Ascending aorta (tissue), 2 donors: Measurements from ENCODE around the gene MAST3. TPM values are rescaled to one million over a fixed set of nuclear protein-coding genes. Genes with fewer than 3 reads are reported as not detected.

Source experiments
- DNase-seq, 2 donors: peaks; one replicate each; pipeline ENCODE4 v3.0.0-alpha.2; 2019; ENCODE audit warnings: low spot score in 2 of 2
- H3K27ac ChIP-seq, 2 donors: fragments of 200-600 bp; sonication (generic); one replicate each; pipeline ENCODE4 v1.5.1; 2016 to 2017; ENCODE audit warnings: mild to moderate bottlenecking in 1 of 2
- H3K27me3 ChIP-seq: fragments of 200-600 bp; sonication (generic); one replicate; pipeline ENCODE4 v1.5.1; 2017
- H3K36me3 ChIP-seq, 2 donors: fragments of 200-600 bp; sonication (generic); one replicate each; pipeline ENCODE4 v1.5.1; 2016
- H3K4me1 ChIP-seq, 2 donors: fragments of 200-600 bp; sonication (generic); one replicate each; pipeline ENCODE4 v1.5.1; 2016 to 2017; ENCODE audit warnings: mild to moderate bottlenecking in 1 of 2
- H3K4me3 ChIP-seq, 2 donors: fragments of 200-600 bp; sonication (generic); one replicate each; pipeline ENCODE4 v1.5.1; 2016 to 2017; ENCODE audit warnings: mild to moderate bottlenecking in 1 of 2
- H3K9me3 ChIP-seq, 2 donors: fragments of 200-600 bp; sonication (generic); one replicate each; pipeline ENCODE4 v1.5.1; 2016
- CTCF ChIP-seq, 3 experiments: fragments of 200-600 bp in 2 of 3; fragments of 450-650 bp in 1 of 3; sonication (generic) in 2 of 3; IDR thresholded peaks; one replicate each; pipeline ENCODE4 v1.5.1; 2016 to 2019; ENCODE audit warnings: antibody characterized with exemption in 3 of 3, mild to moderate bottlenecking in 1 of 3, moderate library complexity in 1 of 3
- intact Hi-C: fragments of 100-400 bp; cut with DNase I; formaldehyde crosslinking; loops from one replicate; pipeline ENCODE4 v1.15.1; 2023
- total RNA-seq: library from RNA; depleted of rRNA; stranded (reverse); fragments of >200 nt; gene quantifications from one replicate; pipeline ENCODE4 v1.1.0, GENCODE V29; 2016

Gene MAST3
- total RNA-seq, 1 donor from 2014 or later, result 32.8 TPM

DNA sequence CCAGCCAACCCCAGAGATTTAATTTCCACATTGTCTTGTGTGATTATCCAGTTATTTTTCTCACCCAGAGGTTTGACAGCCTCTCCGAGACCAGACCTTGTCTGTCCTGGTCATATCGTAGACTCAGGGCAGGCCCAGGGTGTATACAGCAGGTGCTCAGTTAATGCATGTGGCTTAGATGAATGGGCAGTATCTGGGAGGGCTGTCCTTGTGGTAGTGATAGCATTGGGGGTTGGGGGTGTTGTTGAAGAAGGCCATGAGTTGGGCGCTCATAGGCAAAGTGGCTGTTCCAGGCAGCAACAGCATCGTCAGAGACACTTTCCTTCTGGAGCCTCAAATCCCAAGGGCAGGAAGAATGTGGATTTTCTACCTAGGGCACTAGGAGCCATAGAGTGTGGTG is 16.9 kb downstream of the MAST3 start:
- DNase-seq, result no peak
- TF ChIP-seq CTCF (IDR thresholded peaks at IDR 0.05), result no peak
- H3K4me3 ChIP-seq, result no peak overlapping the region
- H3K4me1 ChIP-seq, result peaks cover 0 to 23% of the 10 kb centered on the region in 2 donors
- H3K9me3 ChIP-seq, result no peaks in the 10 kb centered on the region
- no peak overlapping the region for H3K27ac ChIP-seq
- intact Hi-C loops, result loop anchor here (10.0 kb wide), 1 partner anchor 140 kb away; a partner anchor contains a TSS
- H3K36me3 ChIP-seq, result no peaks in the 10 kb centered on the region
- no peaks in the 10 kb centered on the region for H3K27me3 ChIP-seq

DNA sequence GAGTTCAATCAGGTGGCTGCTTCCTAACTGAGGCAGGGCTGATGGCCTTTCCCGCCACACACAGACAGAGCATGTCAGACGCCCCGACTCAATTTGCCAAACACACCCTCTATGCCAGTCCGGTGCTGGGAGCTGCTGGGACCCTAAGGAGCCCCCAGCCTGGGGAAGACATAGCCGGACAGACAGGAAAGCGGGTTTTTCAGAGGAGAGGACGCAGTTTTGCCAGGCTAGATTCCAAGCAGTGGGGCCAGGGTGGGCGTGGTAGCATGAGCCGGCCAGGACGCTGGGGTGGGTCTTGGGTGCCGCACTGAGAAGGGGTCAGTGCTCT is 19.8 kb downstream of the MAST3 start:
- Histone ChIP-seq H3K4me3 (peak overlapping the region; percentile 71 to 73), H3K36me3 (peaks cover under 1 to 3% of the 10 kb centered on the region in 2 donors), H3K27ac (no peak overlapping the region), H3K27me3 (no peaks in the 10 kb centered on the region), H3K4me1 (peaks cover 0 to 16% of the 10 kb centered on the region in 2 donors), H3K9me3 (no peaks in the 10 kb centered on the region)
- TF ChIP-seq CTCF (IDR thresholded peaks at IDR 0.05), result no peak
- DNase-seq, result no peak
- intact Hi-C loops, result loop anchor here (1.0 to 10.0 kb wide), 2 partner anchors 23 to 137 kb away; a partner anchor contains a TSS

DNA sequence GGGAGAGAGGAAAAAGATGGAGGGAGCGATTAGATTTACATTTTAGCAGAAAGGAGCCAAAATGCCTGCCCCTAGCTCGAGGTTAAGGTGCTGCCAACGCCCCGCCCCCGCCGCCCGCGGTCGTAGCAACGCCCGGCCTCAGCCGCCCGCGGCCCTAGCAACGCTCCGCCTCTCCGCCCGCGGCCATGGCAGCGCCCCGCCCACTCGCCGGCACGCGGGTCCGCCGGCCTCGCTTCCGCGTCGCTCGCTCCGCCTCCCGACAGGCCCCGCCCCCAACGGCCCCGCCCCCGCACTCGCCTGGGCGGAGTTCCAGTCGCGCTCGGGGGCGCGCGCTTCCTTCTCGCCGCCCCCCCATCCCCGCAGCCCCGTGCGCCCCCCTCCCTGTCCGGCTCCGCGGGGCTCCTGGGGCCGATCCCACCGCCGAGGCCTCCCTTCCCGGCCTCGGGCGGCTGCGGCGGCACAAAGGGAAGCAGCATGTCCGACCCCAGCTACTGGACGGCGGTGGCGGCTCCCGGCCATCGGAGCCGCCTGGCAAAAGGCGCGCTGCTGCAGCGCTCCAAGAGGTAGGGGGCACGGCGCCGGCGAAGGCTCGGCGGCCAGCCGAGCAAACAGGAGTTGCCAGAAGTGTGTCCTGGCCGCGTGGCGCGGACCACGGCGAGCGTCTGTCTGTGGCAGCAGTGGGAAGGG is 20.3 kb downstream of the MAST3 start:
- H3K36me3 ChIP-seq, result peaks cover 6 to 8% of the 10 kb centered on the region in 2 donors
- H3K4me3 ChIP-seq, result peak overlapping the region; percentile 71 to 73
- no peaks in the 10 kb centered on the region for H3K27me3 ChIP-seq
- TF ChIP-seq CTCF (IDR thresholded peaks at IDR 0.05), result peak in 1 of 3 experiments; percentile 8
- intact Hi-C loops, result loop anchor here (1.0 to 10.0 kb wide), 3 partner anchors 24 to 137 kb away; partner anchors contain the start of gene PIK3R2
- H3K9me3 ChIP-seq, result no peaks in the 10 kb centered on the region
- H3K4me1 ChIP-seq, result peaks cover 0 to 16% of the 10 kb centered on the region in 2 donors
- peak; percentile 34 to 90 for DNase-seq
- H3K27ac ChIP-seq, result peak overlapping the region; percentile 66 to 74

DNA sequence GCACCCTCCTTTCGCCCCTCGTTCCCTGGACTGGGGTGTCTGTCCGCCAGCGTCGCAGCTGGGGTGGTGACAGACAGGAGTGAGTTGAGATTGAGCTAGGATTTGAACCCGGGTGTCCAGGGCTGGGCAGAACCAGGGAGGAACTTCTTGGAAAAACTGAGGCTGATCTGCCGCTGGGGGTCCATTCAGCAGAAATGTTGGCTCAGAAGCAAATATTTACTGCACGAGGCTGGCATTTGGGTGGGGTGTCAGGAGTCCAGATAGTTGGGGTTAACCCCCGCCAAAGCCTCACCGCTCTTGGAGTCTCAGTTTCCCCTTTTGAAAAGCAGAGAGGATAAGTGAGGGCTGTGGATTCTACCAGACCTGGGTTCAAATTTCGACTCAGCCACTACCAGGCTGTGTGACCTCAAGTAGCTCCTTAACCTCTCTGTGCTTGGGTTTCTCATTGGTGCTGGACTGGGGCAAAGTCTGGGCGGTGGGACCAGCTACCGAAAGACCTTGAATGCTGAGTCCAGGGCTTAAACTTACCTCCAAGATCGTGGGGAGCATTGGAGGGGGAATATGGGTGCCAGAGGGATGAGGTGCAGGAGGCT is 20.9 kb downstream of the MAST3 start:
- DNase-seq, result no peak
- no peak for TF ChIP-seq CTCF (IDR thresholded peaks at IDR 0.05)
- peak overlapping the region; percentile 71 to 73 for H3K4me3 ChIP-seq
- peaks cover 12 to 13% of the 10 kb centered on the region in 2 donors for H3K36me3 ChIP-seq
- no peaks in the 10 kb centered on the region for H3K9me3 ChIP-seq
- no peaks in the 10 kb centered on the region for H3K27me3 ChIP-seq
- peaks cover 0 to 16% of the 10 kb centered on the region in 2 donors for H3K4me1 ChIP-seq
- intact Hi-C loops, result loop anchor here (2.0 to 10.0 kb wide), 2 partner anchors 34 to 136 kb away; partner anchors contain the start of gene PIK3R2
- peak overlapping the region; percentile 66 to 74 for H3K27ac ChIP-seq

DNA sequence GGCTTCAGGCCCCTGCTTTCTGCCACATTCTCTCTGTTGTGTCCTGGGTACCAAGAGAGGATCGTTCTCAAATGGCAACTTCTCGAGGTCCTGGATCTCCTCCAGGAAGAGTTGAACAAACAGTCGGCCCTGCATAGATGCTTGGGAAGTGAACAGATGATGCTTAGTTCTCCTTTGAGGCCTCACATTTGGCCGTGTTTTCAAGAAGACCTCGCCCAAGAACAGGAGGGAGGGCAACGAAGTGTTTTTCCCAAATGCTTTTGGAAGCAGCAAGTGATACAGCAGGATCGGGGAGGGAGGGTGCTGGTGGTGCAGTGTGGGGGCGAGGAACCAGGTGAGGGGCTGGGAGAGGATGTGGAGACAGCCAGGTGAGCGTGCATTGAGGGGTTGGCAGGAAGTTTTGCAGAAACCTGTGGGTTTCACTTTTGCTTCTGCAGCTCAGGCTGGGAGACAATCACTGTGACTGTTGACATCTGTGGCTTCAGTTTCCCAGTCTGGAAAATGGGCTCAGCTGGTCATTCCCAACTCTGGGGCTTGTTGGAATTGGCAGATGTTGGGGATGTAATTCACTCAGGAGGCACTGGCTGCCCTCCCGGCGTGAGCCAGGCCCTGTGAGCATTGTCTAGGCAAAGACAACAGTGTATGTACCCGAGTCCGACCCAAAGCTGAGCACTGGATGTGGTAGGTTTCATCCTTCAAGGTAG is 21.6 kb downstream of the MAST3 start:
- TF ChIP-seq CTCF (IDR thresholded peaks at IDR 0.05), result no peak
- Histone ChIP-seq H3K4me1 (peaks cover 0 to 16% of the 10 kb centered on the region in 2 donors), H3K9me3 (no peaks in the 10 kb centered on the region), H3K4me3 (peak overlapping the region in 1 of 2 donors; percentile 8), H3K27ac (peak overlapping the region; percentile 66 to 74), H3K36me3 (peaks cover 16 to 19% of the 10 kb centered on the region in 2 donors), H3K27me3 (no peaks in the 10 kb centered on the region)
- DNase-seq, result no peak
- intact Hi-C loops, result loop anchor here (2.0 to 10.0 kb wide), 2 partner anchors 34 to 136 kb away; partner anchors contain the start of gene PIK3R2
